HG03565 (cell line): ENCODE results near the gene NEDD4L.

Experiments
- ATAC-seq: cut with Tn5 transposase; IDR thresholded peaks from one replicate; pipeline ENCODE4 v1.9.1; 2021; ENCODE audit warnings: mild to moderate bottlenecking, moderate library complexity; ENCODE audit not compliant: unreplicated experiment

NEDD4L gene

GRCh38 chr18:58114766-58115165 is 70.7 kb downstream of the NEDD4L start:
- no peak for ATAC-seq

GRCh38 chr18:58116818-58117217 is 72.8 kb downstream of the NEDD4L start:
- no peak for ATAC-seq

- no peak for ATAC-seq
Observed at GRCh38 chr18:58117786-58118403, 73.9 kb downstream of the NEDD4L start.

GRCh38 chr18:58118536-58118935 is 74.5 kb downstream of the NEDD4L start:
- no peak for ATAC-seq

GRCh38 chr18:58119819-58120218 is 75.8 kb downstream of the NEDD4L start:
- no peak for ATAC-seq

- ATAC-seq: no peak
Observed at GRCh38 chr18:58124475-58124874, 80.4 kb downstream of the NEDD4L start.

- ATAC-seq: no peak
Observed at GRCh38 chr18:58125183-58125582, 81.2 kb downstream of the NEDD4L start.

GRCh38 chr18:58125756-58126155 is 81.7 kb downstream of the NEDD4L start:
- no peak for ATAC-seq

GRCh38 chr18:58128381-58129374 is 84.7 kb downstream of the NEDD4L start:
- ATAC-seq: no peak

GRCh38 chr18:58132595-58133261 is 88.7 kb downstream of the NEDD4L start:
- no peak for ATAC-seq

GRCh38 chr18:58135183-58135641 is 91.2 kb downstream of the NEDD4L start:
- ATAC-seq: no peak

- ATAC-seq: no peak
Observed at GRCh38 chr18:58135701-58136331, 91.8 kb downstream of the NEDD4L start.

- ATAC-seq: no peak
Observed at GRCh38 chr18:58136879-58137278, 92.9 kb downstream of the NEDD4L start.

GRCh38 chr18:58139459-58140386 is 95.7 kb downstream of the NEDD4L start:
- ATAC-seq: no peak

GRCh38 chr18:58140387-58141325 is 96.6 kb downstream of the NEDD4L start:
- no peak for ATAC-seq

- no peak for ATAC-seq
Observed at GRCh38 chr18:58143386-58143785, 99.4 kb downstream of the NEDD4L start.

- no peak for ATAC-seq
Observed at GRCh38 chr18:58144106-58144505, 100.1 kb downstream of the NEDD4L start.

GRCh38 chr18:58144671-58145285 is 100.8 kb downstream of the NEDD4L start:
- no peak for ATAC-seq
